ENCODE data around the gene ABCA4. TPM values are rescaled to one million over a fixed set of nuclear protein-coding genes. Genes with fewer than 3 reads are reported as not detected.

ABCA4 gene
- total RNA-seq, 2 experiments from 2014 or later = not detected

DNA sequence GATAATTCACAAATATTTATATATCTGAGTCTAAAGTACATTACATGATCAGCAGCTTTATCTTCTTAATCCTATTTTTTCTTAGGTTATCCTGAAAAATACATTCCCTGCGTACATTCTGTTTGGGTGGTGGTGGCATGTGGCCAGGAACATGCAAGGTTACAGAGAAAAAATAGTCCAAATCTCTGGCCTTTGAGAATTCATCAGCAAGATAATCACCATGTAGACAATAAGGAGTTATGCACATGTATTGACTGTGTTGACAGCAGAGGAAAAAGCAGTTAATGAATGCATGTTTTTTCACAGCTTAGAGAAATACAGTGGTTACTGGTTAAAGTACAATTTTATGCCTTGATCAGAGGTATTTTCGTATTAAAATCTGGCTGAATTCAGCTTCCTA, 49.0 kb downstream of the ABCA4 start:
- no peak overlapping the region for H3K4me3 Mint-ChIP-seq
- CTCF ChIA-PET = interaction anchor here (2.2 kb wide), 1 partner anchor 10 kb away, joined by 9 read pairs; no protein-coding TSS in a partner anchor

DNA sequence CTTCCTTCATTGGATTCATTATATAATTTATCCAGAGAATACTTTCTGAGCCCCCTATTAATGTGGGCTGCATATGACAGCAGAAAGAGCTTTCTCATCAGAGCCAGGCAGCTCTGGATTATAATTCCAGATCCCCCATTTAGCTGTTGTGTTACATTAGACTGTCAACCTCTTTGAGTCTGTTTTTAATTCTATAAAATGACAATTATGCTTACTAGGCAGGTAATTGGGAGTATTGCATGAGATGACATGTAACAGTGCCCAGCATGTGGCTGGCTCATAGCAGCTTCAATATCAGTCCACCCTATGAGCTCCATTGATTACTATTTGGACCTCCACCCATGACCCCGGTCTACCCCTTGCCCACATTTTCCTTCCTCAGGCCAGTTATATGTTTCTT, 49.6 kb downstream of the ABCA4 start:
- ATAC-seq (no peak), DNase-seq (no peak)
- CTCF ChIA-PET = interaction anchor here (2.0 to 2.2 kb wide), 2 partner anchors 10 to 30 kb away, joined by 5 to 9 read pairs; no protein-coding TSS in a partner anchor
- H3K27ac Mint-ChIP-seq = no peak overlapping the region
- no peaks in the 10 kb centered on the region for H3K9me3 Mint-ChIP-seq (ENCODE audit: low read depth)
- peaks cover 8% of the 10 kb centered on the region for H3K27me3 Mint-ChIP-seq
- no peaks in the 10 kb centered on the region for H3K36me3 Mint-ChIP-seq
- H3K4me3 Mint-ChIP-seq = no peak overlapping the region
- peaks cover 8% of the 10 kb centered on the region for H3K4me1 Mint-ChIP-seq

More for the DNA sequence above, 49.0 kb downstream of the ABCA4 start:
- DNase-seq (no peak), ATAC-seq (no peak)
- peaks cover 8% of the 10 kb centered on the region for H3K27me3 Mint-ChIP-seq
- no peaks in the 10 kb centered on the region for H3K36me3 Mint-ChIP-seq
- no peak overlapping the region for H3K27ac Mint-ChIP-seq
- peaks cover 8% of the 10 kb centered on the region for H3K4me1 Mint-ChIP-seq
- H3K9me3 Mint-ChIP-seq (ENCODE audit: low read depth) = no peaks in the 10 kb centered on the region

GRCh38 chr1:94070865-94071264, 50.1 kb downstream of the ABCA4 start:
- Mint-ChIP-seq H3K36me3 (no peaks in the 10 kb centered on the region), H3K27ac (no peak overlapping the region), H3K27me3 (peaks cover 8% of the 10 kb centered on the region), H3K9me3 (ENCODE audit: low read depth) (no peaks in the 10 kb centered on the region), H3K4me3 (no peak overlapping the region), H3K4me1 (peaks cover 8% of the 10 kb centered on the region)
- DNase-seq (no peak), ATAC-seq (no peak)
- CTCF ChIA-PET = interaction anchor here (1.4 to 2.2 kb wide), 3 partner anchors 9 to 31 kb away, joined by 4 to 9 read pairs (median 5); no protein-coding TSS in a partner anchor

- Mint-ChIP-seq H3K4me3 (no peak overlapping the region), H3K36me3 (no peaks in the 10 kb centered on the region), H3K4me1 (peaks cover 8% of the 10 kb centered on the region), H3K27ac (no peak overlapping the region), H3K27me3 (peaks cover 8% of the 10 kb centered on the region), H3K9me3 (ENCODE audit: low read depth) (no peaks in the 10 kb centered on the region)
- no peak for ATAC-seq
- CTCF ChIA-PET = interaction anchor here (0.7 to 2.0 kb wide), 4 partner anchors 22 to 40 kb away, joined by 3 to 5 read pairs (median 4); no protein-coding TSS in a partner anchor
- no peak for DNase-seq
These were observed 51.0 kb downstream of the ABCA4 start for GRCh38 chr1:94069919-94070285.

DNA sequence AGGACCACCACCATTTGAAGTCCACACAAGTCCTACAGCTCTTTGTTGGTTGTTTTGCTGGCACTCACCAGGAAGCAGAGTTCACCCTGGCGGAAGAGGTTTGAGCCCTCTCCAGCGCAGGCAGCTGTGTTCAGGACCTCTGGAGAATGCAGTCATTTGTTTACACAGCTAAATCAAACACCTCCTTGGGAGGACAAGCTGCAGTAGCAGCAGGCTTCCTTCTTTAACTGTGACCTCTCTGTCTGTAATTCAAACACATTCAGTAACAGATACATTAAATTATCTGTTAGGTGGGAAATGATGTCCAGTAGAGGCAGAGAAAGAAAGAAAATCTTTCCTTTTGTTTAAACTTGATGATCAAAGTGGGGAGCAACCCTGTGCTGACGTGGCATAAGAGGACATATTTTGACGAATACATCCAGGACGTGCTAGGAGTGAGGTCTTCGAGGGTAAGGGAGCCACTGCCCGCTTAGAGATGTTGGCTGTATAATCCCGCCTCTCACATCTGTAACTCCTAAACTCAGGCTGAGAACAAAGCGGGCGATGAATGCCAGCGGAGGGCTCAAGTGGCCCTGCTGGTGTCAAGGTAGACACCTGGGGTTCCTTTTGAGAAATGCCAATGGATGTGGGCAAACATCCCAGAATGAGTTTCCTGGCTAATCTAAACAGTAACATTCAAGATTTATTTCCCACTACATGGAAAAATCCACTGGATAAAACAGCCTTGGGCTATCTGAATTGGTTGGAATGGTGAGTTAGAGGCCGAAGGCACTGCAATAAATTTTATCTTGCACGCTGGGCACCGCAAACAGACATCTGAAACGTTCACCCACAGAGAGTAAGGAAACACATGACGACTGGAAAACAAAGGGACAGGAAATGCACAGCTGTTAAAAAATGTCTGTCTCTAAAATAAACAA, 51.7 kb downstream of the ABCA4 start:
- CTCF ChIA-PET = interaction anchor here (0.7 to 2.0 kb wide), 3 partner anchors 21 to 39 kb away, joined by 3 to 5 read pairs (median 3); no protein-coding TSS in a partner anchor
- H3K4me3 Mint-ChIP-seq = no peak overlapping the region
- ATAC-seq = no peak

DNA sequence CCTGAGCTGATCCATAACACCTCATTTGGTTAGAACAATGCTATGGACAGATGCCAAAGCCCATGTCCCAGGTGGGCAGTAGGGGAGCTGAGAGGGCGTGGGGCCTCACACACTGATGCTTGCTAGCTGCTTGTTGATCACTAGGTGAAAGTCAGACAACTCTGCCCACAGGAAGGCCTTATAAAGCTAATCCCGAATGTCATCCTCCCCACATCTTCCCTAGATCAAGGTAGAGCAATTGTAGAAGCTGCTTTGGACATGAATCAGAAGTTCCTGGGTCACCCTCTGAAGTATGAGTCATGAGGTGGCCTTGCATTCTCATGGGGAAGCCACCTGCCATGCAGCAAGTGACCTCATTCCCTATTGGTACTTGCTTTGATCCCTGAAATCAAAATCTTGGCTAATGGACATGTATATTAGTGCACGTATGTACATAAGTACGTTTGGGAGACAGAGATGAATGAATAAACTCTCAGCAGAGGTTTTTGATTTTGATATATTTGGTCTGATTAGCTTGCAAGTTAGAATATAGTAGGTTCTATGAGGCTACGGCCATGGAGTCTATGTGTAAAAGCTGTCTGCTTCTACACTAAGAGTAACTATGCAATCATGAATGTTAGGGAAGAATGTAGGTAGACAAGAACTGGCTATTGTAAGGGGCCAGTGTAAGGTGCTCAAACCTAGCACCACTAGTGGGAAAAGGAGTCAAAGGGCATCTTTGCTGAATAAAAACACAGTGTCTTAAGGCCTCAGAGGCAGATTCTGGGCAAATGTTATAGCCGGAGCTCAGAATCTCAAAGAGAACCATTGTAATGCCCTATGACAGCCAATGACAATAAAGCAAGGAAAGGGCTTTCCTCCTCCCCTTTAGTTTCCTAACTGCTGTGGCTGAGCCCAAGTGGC, 52.6 kb downstream of the ABCA4 start:
- H3K9me3 Mint-ChIP-seq (ENCODE audit: low read depth) = no peaks in the 10 kb centered on the region
- H3K27ac Mint-ChIP-seq = no peak overlapping the region
- peaks cover 8% of the 10 kb centered on the region for H3K4me1 Mint-ChIP-seq
- H3K27me3 Mint-ChIP-seq = peaks cover 9% of the 10 kb centered on the region
- CTCF ChIA-PET = interaction anchor here (1.2 to 1.6 kb wide), 2 partner anchors 20 to 22 kb away, joined by 3 to 4 read pairs; no protein-coding TSS in a partner anchor
- no peak for ATAC-seq
- no peak for DNase-seq
- H3K36me3 Mint-ChIP-seq = no peaks in the 10 kb centered on the region
- H3K4me3 Mint-ChIP-seq = no peak overlapping the region

More for the DNA sequence above, 51.7 kb downstream of the ABCA4 start:
- H3K9me3 Mint-ChIP-seq (ENCODE audit: low read depth) = no peaks in the 10 kb centered on the region
- DNase-seq = no peak
- H3K27ac Mint-ChIP-seq = no peak overlapping the region
- peaks cover 8% of the 10 kb centered on the region for H3K4me1 Mint-ChIP-seq
- peaks cover 5% of the 10 kb centered on the region for H3K27me3 Mint-ChIP-seq
- no peaks in the 10 kb centered on the region for H3K36me3 Mint-ChIP-seq

DNA sequence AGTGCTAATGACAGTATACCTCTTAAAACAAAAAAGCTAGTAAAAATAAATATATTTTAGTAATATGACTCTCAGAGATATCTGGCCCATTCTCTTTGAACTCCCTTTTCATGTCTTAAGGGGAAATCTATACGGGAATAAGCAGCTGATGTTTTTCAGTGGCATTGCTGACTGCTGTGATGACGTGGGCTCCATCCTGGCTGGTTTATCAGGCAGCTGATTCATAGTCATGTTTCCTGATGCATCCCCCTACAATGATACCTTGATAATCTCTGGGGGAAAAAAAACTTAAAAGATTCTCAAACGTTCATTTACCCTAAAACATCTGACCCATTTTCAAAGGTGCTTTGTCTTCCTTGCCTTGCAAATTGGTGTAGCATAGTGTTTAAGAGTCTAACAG, 53.8 kb downstream of the ABCA4 start:
- no peak for ATAC-seq
- CTCF ChIA-PET = no interaction called here
- Mint-ChIP-seq H3K4me3 (no peak overlapping the region), H3K36me3 (no peaks in the 10 kb centered on the region), H3K27me3 (peaks cover 10% of the 10 kb centered on the region), H3K27ac (no peak overlapping the region), H3K4me1 (peaks cover 5% of the 10 kb centered on the region), H3K9me3 (ENCODE audit: low read depth) (no peaks in the 10 kb centered on the region)
- DNase-seq = no peak

GRCh38 chr1:94063379-94063778, 57.6 kb downstream of the ABCA4 start:
- Mint-ChIP-seq H3K4me1 (peaks cover 2% of the 10 kb centered on the region), H3K36me3 (no peaks in the 10 kb centered on the region), H3K4me3 (no peak overlapping the region), H3K27ac (no peak overlapping the region), H3K27me3 (peaks cover 23% of the 10 kb centered on the region), H3K9me3 (ENCODE audit: low read depth) (no peaks in the 10 kb centered on the region)
- CTCF ChIA-PET = interaction anchor here (1.3 to 4.2 kb wide), 5 partner anchors 22 to 401 kb away, joined by 3 to 33 read pairs (median 5); no protein-coding TSS in a partner anchor
- DNase-seq = no peak
- no peak for ATAC-seq

DNA sequence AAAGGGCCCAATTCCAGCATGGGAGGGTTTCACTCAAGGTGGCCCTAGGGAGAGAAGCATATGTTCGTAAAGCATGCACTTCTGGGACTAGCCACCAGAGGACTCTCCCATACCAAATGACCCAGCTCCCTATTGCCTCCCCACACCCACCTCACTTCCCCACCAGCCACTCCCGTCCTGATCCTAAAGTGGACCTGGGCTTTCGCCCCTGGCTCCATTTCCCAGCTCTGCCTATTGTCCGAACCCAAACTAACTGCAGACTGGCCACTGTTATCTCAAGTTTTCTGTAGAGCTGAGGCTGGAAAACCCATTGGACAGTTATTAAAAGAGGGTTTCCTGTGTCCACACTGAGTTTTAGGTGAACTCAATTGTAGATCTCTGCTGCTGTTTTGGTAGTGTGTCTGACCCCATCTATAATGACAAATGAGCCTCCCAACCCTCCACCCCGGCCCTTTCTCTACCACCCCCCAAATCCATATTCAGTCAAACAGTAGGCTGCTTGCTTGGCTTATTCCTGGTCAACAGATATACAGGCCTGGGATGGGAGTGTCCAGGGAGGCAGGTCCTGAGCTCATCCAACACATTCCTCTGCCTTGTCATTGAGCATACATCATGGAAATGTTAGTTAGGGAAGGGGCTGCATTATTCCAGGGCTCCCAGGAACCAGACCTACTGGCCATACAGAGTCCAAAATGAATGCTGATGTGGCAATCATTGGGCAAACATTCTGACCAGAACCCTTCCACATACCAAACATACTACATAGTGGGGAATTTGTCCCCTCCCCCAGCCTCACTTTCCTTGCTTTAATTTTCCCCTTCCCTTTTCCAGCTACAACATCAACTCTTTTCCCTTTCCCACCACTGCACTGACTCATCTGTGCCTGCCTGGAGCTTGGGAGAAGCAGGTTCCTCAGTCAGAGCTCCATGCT, 59.2 kb downstream of the ABCA4 start:
- Mint-ChIP-seq H3K9me3 (ENCODE audit: low read depth) (no peaks in the 10 kb centered on the region), H3K4me3 (no peak overlapping the region), H3K27ac (no peak overlapping the region), H3K36me3 (no peaks in the 10 kb centered on the region), H3K27me3 (peaks cover 28% of the 10 kb centered on the region), H3K4me1 (no peaks in the 10 kb centered on the region)
- ATAC-seq = peak; percentile 71
- CTCF ChIA-PET = interaction anchor here (0.5 to 4.2 kb wide), 12 partner anchors 10 to 745 kb away, joined by 3 to 33 read pairs (median 4); no protein-coding TSS in a partner anchor
- DNase-seq = peak; percentile 47

- H3K27me3 Mint-ChIP-seq = peaks cover 28% of the 10 kb centered on the region
- CTCF ChIA-PET = interaction anchor here (1.3 to 4.2 kb wide), 4 partner anchors 11 to 274 kb away, joined by 4 to 33 read pairs (median 8); no protein-coding TSS in a partner anchor
- H3K4me1 Mint-ChIP-seq = no peaks in the 10 kb centered on the region
- DNase-seq (no peak), ATAC-seq (no peak)
- H3K27ac Mint-ChIP-seq = no peak overlapping the region
- H3K4me3 Mint-ChIP-seq = no peak overlapping the region
- no peaks in the 10 kb centered on the region for H3K9me3 Mint-ChIP-seq (ENCODE audit: low read depth)
- H3K36me3 Mint-ChIP-seq = no peaks in the 10 kb centered on the region
These were observed 60.2 kb downstream of the ABCA4 start for GRCh38 chr1:94060720-94061119.

DNA sequence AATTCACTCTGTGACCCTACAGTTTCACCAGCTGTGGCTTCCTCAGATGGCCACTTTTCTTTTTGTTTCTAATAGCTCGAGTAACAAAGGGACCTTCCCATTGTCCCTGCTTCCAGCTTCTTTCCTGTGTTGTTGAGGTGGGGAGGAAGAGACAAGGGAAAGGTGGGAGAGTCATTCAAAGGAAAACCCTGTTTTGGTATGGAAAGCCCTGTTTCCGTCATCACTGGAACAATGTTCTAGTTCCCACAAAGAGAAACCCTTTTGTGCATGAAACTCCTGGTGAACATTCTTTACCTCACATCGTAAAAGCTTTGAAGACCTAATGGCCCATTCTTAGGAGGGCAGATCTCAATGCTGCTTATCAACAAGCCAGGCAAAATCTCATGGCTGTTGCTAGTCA, 62.2 kb downstream of the ABCA4 start:
- no peak for ATAC-seq
- Mint-ChIP-seq H3K4me3 (no peak overlapping the region), H3K27ac (no peak overlapping the region), H3K4me1 (no peaks in the 10 kb centered on the region), H3K27me3 (peaks cover 30% of the 10 kb centered on the region), H3K36me3 (no peaks in the 10 kb centered on the region), H3K9me3 (ENCODE audit: low read depth) (no peaks in the 10 kb centered on the region)
- DNase-seq = no peak
- CTCF ChIA-PET = interaction anchor here (1.8 to 1.9 kb wide), 2 partner anchors 13 to 19 kb away, joined by 5 read pairs; no protein-coding TSS in a partner anchor

DNA sequence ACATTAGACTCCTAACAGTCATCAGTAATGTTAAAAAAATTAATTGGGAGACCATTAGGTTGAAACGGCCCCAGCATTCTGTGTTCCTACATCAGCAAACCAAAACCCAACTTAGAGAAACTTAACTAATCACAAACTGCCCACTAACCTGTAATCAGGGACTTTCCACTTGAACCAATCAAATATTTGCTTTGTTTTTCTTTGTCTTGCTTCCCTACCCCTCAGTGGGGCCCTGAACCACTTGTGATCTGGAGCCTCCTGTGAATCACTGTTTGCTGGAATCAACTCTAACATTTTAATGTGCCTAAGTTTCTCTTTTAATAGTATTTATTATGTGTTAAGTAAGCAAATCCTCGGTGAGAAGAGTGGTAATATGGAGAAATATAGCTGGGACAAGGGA, 64.0 kb downstream of the ABCA4 start:
- Mint-ChIP-seq H3K4me1 (no peaks in the 10 kb centered on the region), H3K9me3 (ENCODE audit: low read depth) (no peaks in the 10 kb centered on the region), H3K36me3 (no peaks in the 10 kb centered on the region), H3K27ac (no peak overlapping the region), H3K4me3 (no peak overlapping the region), H3K27me3 (peaks cover 28% of the 10 kb centered on the region)
- CTCF ChIA-PET = no interaction called here
- ATAC-seq (no peak), DNase-seq (no peak)

Data from activated CD8-positive, alpha-beta memory T cell treated with anti-CD3 and anti-CD28 coated beads, Interleukin-2, amount 10 ng/mL, durations not matched to agents 7 days and 5 days (primary cell).